ENCODE results near the gene ZNF428.
"Not testable (repeated sequence)": the region's sequence is repeated elsewhere in the genome, so short reads cannot be mapped to it uniquely, and the experiment has no call there.

The ZNF428 gene

GRCh38 chr19:43639519-43640423 lies 20.3 kb upstream of the ZNF428 start, which contains the start of gene CADM4:
Gene CADM4 (minus strand): TSS chr19:43639850. CDS start chr19:43639790, 60 bp downstream.
- no peak for DNase-seq (ENCODE audit: low read depth in 2 of 2)

GRCh38 chr19:43638995-43639518 lies 19.6 kb upstream of the ZNF428 start:
- DNase-seq (ENCODE audit: low read depth in 2 of 2): no peak

- no peak for DNase-seq (ENCODE audit: low read depth in 2 of 2)
These were observed 19.0 kb upstream of the ZNF428 start for GRCh38 chr19:43638214-43638994.

GRCh38 chr19:43636121-43636683 lies 16.8 kb upstream of the ZNF428 start:
- DNase-seq (ENCODE audit: low read depth in 2 of 2): no peak

GRCh38 chr19:43635561-43635940 lies 16.1 kb upstream of the ZNF428 start:
- DNase-seq (ENCODE audit: low read depth in 2 of 2): not testable (repeated sequence)

GRCh38 chr19:43634872-43635560 lies 15.6 kb upstream of the ZNF428 start:
- DNase-seq (ENCODE audit: low read depth in 2 of 2): no peak

GRCh38 chr19:43634506-43634871 lies 15.1 kb upstream of the ZNF428 start:
- DNase-seq (ENCODE audit: low read depth in 2 of 2): no peak

- DNase-seq (ENCODE audit: low read depth in 2 of 2): no peak
These were observed 14.6 kb upstream of the ZNF428 start for GRCh38 chr19:43634068-43634467.

GRCh38 chr19:43633520-43633919 lies 14.1 kb upstream of the ZNF428 start:
- no peak for DNase-seq (ENCODE audit: low read depth in 2 of 2)

GRCh38 chr19:43631491-43631890 lies 12.1 kb upstream of the ZNF428 start:
- no peak for DNase-seq (ENCODE audit: low read depth in 2 of 2)

- DNase-seq (ENCODE audit: low read depth in 2 of 2): no peak
These were observed 9.4 kb upstream of the ZNF428 start for GRCh38 chr19:43628646-43629326.

- DNase-seq (ENCODE audit: low read depth in 2 of 2): no peak
These were observed 7.4 kb upstream of the ZNF428 start for GRCh38 chr19:43626838-43627237.

- DNase-seq (ENCODE audit: low read depth in 2 of 2): no peak
These were observed 6.6 kb upstream of the ZNF428 start for GRCh38 chr19:43625918-43626579.

GRCh38 chr19:43624933-43625332 lies 5.5 kb upstream of the ZNF428 start:
- DNase-seq (ENCODE audit: low read depth in 2 of 2): peak; percentile 65 to 86

GRCh38 chr19:43623889-43624670 lies 4.7 kb upstream of the ZNF428 start:
- DNase-seq (ENCODE audit: low read depth in 2 of 2): no peak

- no peak for DNase-seq (ENCODE audit: low read depth in 2 of 2)
These were observed 3.5 kb upstream of the ZNF428 start for GRCh38 chr19:43622956-43623355.

GRCh38 chr19:43622070-43622469 lies 2.6 kb upstream of the ZNF428 start:
- no peak for DNase-seq (ENCODE audit: low read depth in 2 of 2)

- peak in 1 of 2 experiments; percentile 79 for DNase-seq (ENCODE audit: low read depth in 2 of 2)
These were observed 902 bp upstream of the ZNF428 start for GRCh38 chr19:43620061-43621001.

GRCh38 chr19:43618921-43619261 lies 538 bp downstream of the ZNF428 start:
- DNase-seq (ENCODE audit: low read depth in 2 of 2): peak; percentile 30 to 44
